Lower leg skin (tissue), 3 donors: ENCODE measurements around the gene LRRC27.
"Not testable (repeated sequence)": the region's sequence is repeated elsewhere in the genome, so short reads cannot be mapped to it uniquely, and the experiment has no call there.

ENCODE experiments used
- POLR2A ChIP-seq, 2 donors: fragments of 450-650 bp; IDR thresholded peaks; one replicate each; pipeline ENCODE4 v1.6.1; 2016 to 2017; ENCODE audit warnings: antibody characterized with exemption in 2 of 2, mild to moderate bottlenecking in 1 of 2, moderate library complexity in 1 of 2
- TF ChIP-seq, protein P1 (sequence below), 3 donors: fragments of 450-650 bp; IDR thresholded peaks; one replicate each; pipeline ENCODE4 v1.5.1; 2016; ENCODE audit warnings: antibody characterized with exemption in 3 of 3, mild to moderate bottlenecking in 3 of 3, moderate library complexity in 2 of 3

DNA sequence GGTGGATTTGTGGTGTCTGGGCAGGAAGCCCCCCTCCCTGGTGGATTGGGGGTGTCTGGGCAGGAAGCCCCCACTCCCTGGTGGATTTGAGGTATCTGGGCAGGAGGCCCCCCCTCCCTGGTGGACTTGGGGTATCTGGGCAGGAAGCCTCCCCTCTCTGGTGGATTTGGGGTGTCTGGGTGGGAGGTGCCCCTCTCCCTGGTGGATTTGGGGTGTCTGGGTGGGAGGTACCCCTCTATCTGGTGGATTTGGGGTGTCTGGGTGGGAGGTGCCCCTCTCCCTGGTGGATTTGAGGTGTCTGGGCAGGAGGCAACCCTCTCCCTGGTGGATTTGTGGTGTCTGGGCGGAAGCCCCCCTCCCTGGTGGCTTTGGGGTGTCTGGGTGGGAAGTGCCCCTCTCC is 54.9 kb downstream of the LRRC27 start:
- TF ChIP-seq, protein P1, sequence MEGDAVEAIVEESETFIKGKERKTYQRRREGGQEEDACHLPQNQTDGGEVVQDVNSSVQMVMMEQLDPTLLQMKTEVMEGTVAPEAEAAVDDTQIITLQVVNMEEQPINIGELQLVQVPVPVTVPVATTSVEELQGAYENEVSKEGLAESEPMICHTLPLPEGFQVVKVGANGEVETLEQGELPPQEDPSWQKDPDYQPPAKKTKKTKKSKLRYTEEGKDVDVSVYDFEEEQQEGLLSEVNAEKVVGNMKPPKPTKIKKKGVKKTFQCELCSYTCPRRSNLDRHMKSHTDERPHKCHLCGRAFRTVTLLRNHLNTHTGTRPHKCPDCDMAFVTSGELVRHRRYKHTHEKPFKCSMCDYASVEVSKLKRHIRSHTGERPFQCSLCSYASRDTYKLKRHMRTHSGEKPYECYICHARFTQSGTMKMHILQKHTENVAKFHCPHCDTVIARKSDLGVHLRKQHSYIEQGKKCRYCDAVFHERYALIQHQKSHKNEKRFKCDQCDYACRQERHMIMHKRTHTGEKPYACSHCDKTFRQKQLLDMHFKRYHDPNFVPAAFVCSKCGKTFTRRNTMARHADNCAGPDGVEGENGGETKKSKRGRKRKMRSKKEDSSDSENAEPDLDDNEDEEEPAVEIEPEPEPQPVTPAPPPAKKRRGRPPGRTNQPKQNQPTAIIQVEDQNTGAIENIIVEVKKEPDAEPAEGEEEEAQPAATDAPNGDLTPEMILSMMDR (IDR thresholded peaks at IDR 0.05) = not testable (repeated sequence)
- TF ChIP-seq POLR2A (IDR thresholded peaks at IDR 0.05) = not testable (repeated sequence)
